IPS-18a (cell line): ENCODE results near the gene TEX29.

ENCODE experiments used
- H3K27ac ChIP-seq: one replicate; pipeline ENCODE4 v1.5.1; 2013; ENCODE audit warnings: low read length
- H3K27me3 ChIP-seq: one replicate; pipeline ENCODE4 v1.6.1; 2013; ENCODE audit warnings: mild to moderate bottlenecking, low read length; ENCODE audit not compliant: control insufficient read depth, insufficient read depth
- H3K36me3 ChIP-seq: one replicate; pipeline ENCODE4 v1.6.1; 2013; ENCODE audit warnings: low read depth, low read length; ENCODE audit not compliant: control insufficient read depth
- H3K4me1 ChIP-seq: one replicate; pipeline ENCODE4 v1.6.1; 2013; ENCODE audit warnings: low read depth, low read length; ENCODE audit not compliant: control insufficient read depth
- H3K4me3 ChIP-seq: one replicate; pipeline ENCODE4 v1.5.1; 2013; ENCODE audit warnings: low read length
- H3K9ac ChIP-seq: one replicate; pipeline ENCODE4 v1.6.1; 2013; ENCODE audit warnings: mild to moderate bottlenecking, low read length, moderate library complexity
- H3K9me3 ChIP-seq: one replicate; pipeline ENCODE4 v1.6.1; 2013; ENCODE audit warnings: low read depth, low read length; ENCODE audit not compliant: control insufficient read depth

TEX29 gene

GRCh38 chr13:111367340-111367739 is 46.9 kb downstream of the TEX29 start:
- no peaks in the 10 kb centered on the region for H3K36me3 ChIP-seq
- H3K4me3 ChIP-seq: no peak overlapping the region
- no peaks in the 10 kb centered on the region for H3K9me3 ChIP-seq
- H3K9ac ChIP-seq: no peak overlapping the region
- no peaks in the 10 kb centered on the region for H3K4me1 ChIP-seq
- no peak overlapping the region for H3K27ac ChIP-seq
- H3K27me3 ChIP-seq: no peaks in the 10 kb centered on the region

- H3K4me3 ChIP-seq: no peak overlapping the region
- no peaks in the 10 kb centered on the region for H3K27me3 ChIP-seq
- H3K9me3 ChIP-seq: no peaks in the 10 kb centered on the region
- H3K36me3 ChIP-seq: no peaks in the 10 kb centered on the region
- H3K27ac ChIP-seq: no peak overlapping the region
- no peaks in the 10 kb centered on the region for H3K4me1 ChIP-seq
- no peak overlapping the region for H3K9ac ChIP-seq
Measured at GRCh38 chr13:111368091-111368490, 47.6 kb downstream of the TEX29 start.

- Histone ChIP-seq H3K4me3 (no peak overlapping the region), H3K9ac (no peak overlapping the region), H3K36me3 (no peaks in the 10 kb centered on the region), H3K4me1 (no peaks in the 10 kb centered on the region), H3K27me3 (no peaks in the 10 kb centered on the region), H3K27ac (no peak overlapping the region), H3K9me3 (no peaks in the 10 kb centered on the region)
Measured at GRCh38 chr13:111370147-111370546, 49.7 kb downstream of the TEX29 start.

GRCh38 chr13:111370570-111371535 is 50.4 kb downstream of the TEX29 start:
- Histone ChIP-seq H3K9ac (no peak overlapping the region), H3K36me3 (no peaks in the 10 kb centered on the region), H3K4me3 (no peak overlapping the region), H3K27me3 (no peaks in the 10 kb centered on the region), H3K4me1 (no peaks in the 10 kb centered on the region), H3K27ac (no peak overlapping the region), H3K9me3 (no peaks in the 10 kb centered on the region)

GRCh38 chr13:111371720-111372119 is 51.3 kb downstream of the TEX29 start:
- no peaks in the 10 kb centered on the region for H3K9me3 ChIP-seq
- H3K36me3 ChIP-seq: no peaks in the 10 kb centered on the region
- H3K27ac ChIP-seq: no peak overlapping the region
- no peaks in the 10 kb centered on the region for H3K4me1 ChIP-seq
- H3K4me3 ChIP-seq: no peak overlapping the region
- no peak overlapping the region for H3K9ac ChIP-seq
- no peaks in the 10 kb centered on the region for H3K27me3 ChIP-seq

GRCh38 chr13:111372651-111373425 is 52.4 kb downstream of the TEX29 start:
- Histone ChIP-seq H3K4me1 (no peaks in the 10 kb centered on the region), H3K9me3 (no peaks in the 10 kb centered on the region), H3K4me3 (no peak overlapping the region), H3K9ac (no peak overlapping the region), H3K27me3 (no peaks in the 10 kb centered on the region), H3K36me3 (no peaks in the 10 kb centered on the region), H3K27ac (no peak overlapping the region)

- Histone ChIP-seq H3K36me3 (no peaks in the 10 kb centered on the region), H3K4me3 (no peak overlapping the region), H3K27me3 (no peaks in the 10 kb centered on the region), H3K4me1 (no peaks in the 10 kb centered on the region), H3K9ac (no peak overlapping the region), H3K9me3 (no peaks in the 10 kb centered on the region), H3K27ac (no peak overlapping the region)
Measured at GRCh38 chr13:111373486-111373885, 53.0 kb downstream of the TEX29 start.

- Histone ChIP-seq H3K4me1 (no peaks in the 10 kb centered on the region), H3K9me3 (no peaks in the 10 kb centered on the region), H3K27me3 (no peaks in the 10 kb centered on the region), H3K27ac (no peak overlapping the region), H3K4me3 (no peak overlapping the region), H3K9ac (no peak overlapping the region), H3K36me3 (no peaks in the 10 kb centered on the region)
Measured at GRCh38 chr13:111380431-111380830, 60.0 kb downstream of the TEX29 start.

GRCh38 chr13:111382411-111382810 is 62.0 kb downstream of the TEX29 start:
- no peaks in the 10 kb centered on the region for H3K9me3 ChIP-seq
- H3K36me3 ChIP-seq: no peaks in the 10 kb centered on the region

GRCh38 chr13:111382877-111383276 is 62.4 kb downstream of the TEX29 start:
- H3K9ac ChIP-seq: no peak overlapping the region
- H3K9me3 ChIP-seq: no peaks in the 10 kb centered on the region
- no peak overlapping the region for H3K4me3 ChIP-seq
- no peaks in the 10 kb centered on the region for H3K4me1 ChIP-seq
- no peak overlapping the region for H3K27ac ChIP-seq
- no peaks in the 10 kb centered on the region for H3K27me3 ChIP-seq
- no peaks in the 10 kb centered on the region for H3K36me3 ChIP-seq

More at GRCh38 chr13:111382411-111382810, 62.0 kb downstream of the TEX29 start:
- Histone ChIP-seq H3K27ac (no peak overlapping the region), H3K27me3 (no peaks in the 10 kb centered on the region), H3K4me1 (no peaks in the 10 kb centered on the region), H3K4me3 (no peak overlapping the region), H3K9ac (no peak overlapping the region)

GRCh38 chr13:111383591-111384440 is 63.4 kb downstream of the TEX29 start:
- no peaks in the 10 kb centered on the region for H3K27me3 ChIP-seq
- no peaks in the 10 kb centered on the region for H3K4me1 ChIP-seq
- no peak overlapping the region for H3K27ac ChIP-seq
- H3K9ac ChIP-seq: no peak overlapping the region
- H3K36me3 ChIP-seq: no peaks in the 10 kb centered on the region
- H3K4me3 ChIP-seq: no peak overlapping the region
- H3K9me3 ChIP-seq: no peaks in the 10 kb centered on the region
